ENCODE measurements around the gene NEU3. TPM values are rescaled to one million over a fixed set of nuclear protein-coding genes. Genes with fewer than 3 reads are reported as not detected.
A peak's percentile ranks its signal among the peaks of the same experiment; 100 is the strongest.
"Not testable (repeated sequence)": the region's sequence is repeated elsewhere in the genome, so short reads cannot be mapped to it uniquely, and the experiment has no call there.

NEU3 gene
- total RNA-seq, 3 donors from 2014 or later: 6.0 to 8.5 (median 6.7) TPM

GRCh38 chr11:75041263-75041662 lies 52.5 kb downstream of the NEU3 start:
- intact Hi-C loops (cut with DNase I, micrococcal nuclease): no loop called here
- no peak overlapping the region for H3K4me3 ChIP-seq
- TF ChIP-seq, protein P1, sequence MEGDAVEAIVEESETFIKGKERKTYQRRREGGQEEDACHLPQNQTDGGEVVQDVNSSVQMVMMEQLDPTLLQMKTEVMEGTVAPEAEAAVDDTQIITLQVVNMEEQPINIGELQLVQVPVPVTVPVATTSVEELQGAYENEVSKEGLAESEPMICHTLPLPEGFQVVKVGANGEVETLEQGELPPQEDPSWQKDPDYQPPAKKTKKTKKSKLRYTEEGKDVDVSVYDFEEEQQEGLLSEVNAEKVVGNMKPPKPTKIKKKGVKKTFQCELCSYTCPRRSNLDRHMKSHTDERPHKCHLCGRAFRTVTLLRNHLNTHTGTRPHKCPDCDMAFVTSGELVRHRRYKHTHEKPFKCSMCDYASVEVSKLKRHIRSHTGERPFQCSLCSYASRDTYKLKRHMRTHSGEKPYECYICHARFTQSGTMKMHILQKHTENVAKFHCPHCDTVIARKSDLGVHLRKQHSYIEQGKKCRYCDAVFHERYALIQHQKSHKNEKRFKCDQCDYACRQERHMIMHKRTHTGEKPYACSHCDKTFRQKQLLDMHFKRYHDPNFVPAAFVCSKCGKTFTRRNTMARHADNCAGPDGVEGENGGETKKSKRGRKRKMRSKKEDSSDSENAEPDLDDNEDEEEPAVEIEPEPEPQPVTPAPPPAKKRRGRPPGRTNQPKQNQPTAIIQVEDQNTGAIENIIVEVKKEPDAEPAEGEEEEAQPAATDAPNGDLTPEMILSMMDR (IDR thresholded peaks at IDR 0.05): no peak
- DNase-seq (no peak), ATAC-seq (no peak)
- no peaks in the 10 kb centered on the region for H3K4me1 ChIP-seq (ENCODE audit: low read depth)
- H3K36me3 ChIP-seq (ENCODE audit: low read depth): no peaks in the 10 kb centered on the region
- no peaks in the 10 kb centered on the region for H3K9me3 ChIP-seq

- DNase-seq; H3K4me3 ChIP-seq; ATAC-seq; H3K9me3 ChIP-seq; H3K4me1 ChIP-seq (ENCODE audit: low read depth); intact Hi-C loops (cut with DNase I, micrococcal nuclease); H3K36me3 ChIP-seq (ENCODE audit: low read depth): not testable (repeated sequence)
These were observed 53.1 kb downstream of the NEU3 start for GRCh38 chr11:75041821-75042220.

DNA sequence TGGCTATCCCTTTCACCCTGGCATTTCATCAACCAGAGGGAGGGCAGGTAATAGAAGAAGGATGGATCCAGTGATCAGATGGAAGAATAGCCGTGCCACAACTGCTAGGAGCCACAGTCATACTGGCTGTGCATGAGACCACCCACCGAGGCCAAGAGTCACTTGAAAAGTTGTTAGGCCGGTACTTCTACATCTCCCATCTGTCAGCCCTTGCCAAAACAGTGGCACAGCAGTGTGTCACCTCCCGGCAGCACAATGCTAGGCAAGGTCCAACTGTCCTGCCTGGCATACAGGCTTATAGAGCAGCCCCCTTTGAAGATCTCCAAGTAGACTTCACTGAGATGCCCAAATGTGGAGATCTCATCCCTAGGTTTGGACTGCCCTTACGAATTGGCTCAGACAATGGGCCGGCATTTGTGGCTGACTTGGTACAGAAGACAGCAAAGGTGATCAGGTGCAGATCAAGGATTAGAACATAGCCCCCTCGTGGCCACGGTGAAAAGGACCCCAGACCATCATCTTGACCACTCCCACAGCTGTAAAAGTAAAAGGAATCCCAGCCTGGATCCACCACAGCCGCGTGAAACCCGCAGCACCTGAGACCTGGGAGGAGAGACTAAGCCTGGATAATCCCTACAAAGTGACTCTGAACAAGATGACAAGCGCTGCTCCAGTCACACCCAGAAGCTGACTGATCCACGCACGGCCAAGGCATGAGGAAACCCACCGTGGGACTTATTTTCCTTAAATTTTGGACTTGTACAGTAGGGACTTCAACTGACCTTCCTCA lies 55.8 kb downstream of the NEU3 start:
- intact Hi-C loops (cut with DNase I, micrococcal nuclease): not testable (repeated sequence)

GRCh38 chr11:75046668-75047067 lies 57.9 kb downstream of the NEU3 start:
- H3K9me3 ChIP-seq; H3K4me1 ChIP-seq (ENCODE audit: low read depth); intact Hi-C loops (cut with DNase I, micrococcal nuclease); ATAC-seq; DNase-seq; H3K4me3 ChIP-seq; H3K36me3 ChIP-seq (ENCODE audit: low read depth): not testable (repeated sequence)

More for the DNA sequence above, 55.8 kb downstream of the NEU3 start:
- H3K4me3 ChIP-seq; ATAC-seq; H3K9me3 ChIP-seq; H3K36me3 ChIP-seq (ENCODE audit: low read depth); DNase-seq; H3K4me1 ChIP-seq (ENCODE audit: low read depth): not testable (repeated sequence)

DNA sequence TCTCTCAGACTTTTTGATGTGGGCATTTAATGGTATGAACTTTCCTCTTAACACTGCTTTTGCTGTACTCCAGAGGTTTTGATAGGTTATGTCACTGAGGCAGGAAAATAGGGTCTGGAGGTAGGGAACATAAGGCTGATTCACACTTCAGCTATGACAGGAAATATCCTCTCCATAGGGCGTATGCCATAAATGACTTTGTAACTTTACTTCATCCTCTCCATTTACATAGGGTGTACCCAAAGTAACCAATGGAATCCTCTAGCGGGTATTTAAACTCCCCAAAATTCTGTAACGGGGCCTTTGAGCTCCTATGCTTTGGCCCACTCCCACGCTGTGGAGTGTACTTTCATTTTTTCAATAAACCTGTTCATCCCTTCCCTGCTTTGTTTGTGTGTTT lies 58.5 kb downstream of the NEU3 start:
- TF ChIP-seq, protein P1 (IDR thresholded peaks at IDR 0.05): no peak
- intact Hi-C loops (cut with DNase I, micrococcal nuclease): no loop called here
- Histone ChIP-seq H3K36me3 (ENCODE audit: low read depth) (no peaks in the 10 kb centered on the region), H3K9me3 (peaks cover 3% of the 10 kb centered on the region), H3K4me3 (no peak overlapping the region), H3K4me1 (ENCODE audit: low read depth) (no peaks in the 10 kb centered on the region)
- DNase-seq (no peak), ATAC-seq (no peak)

GRCh38 chr11:75049501-75050266 lies 61.0 kb downstream of the NEU3 start:
- ATAC-seq; H3K36me3 ChIP-seq (ENCODE audit: low read depth); H3K4me3 ChIP-seq; H3K4me1 ChIP-seq (ENCODE audit: low read depth); intact Hi-C loops (cut with DNase I, micrococcal nuclease): not testable (repeated sequence)
- DNase-seq: peak in 2 of 3 donors; percentile 43 to 65
- H3K9me3 ChIP-seq: peaks cover 13% of the 10 kb centered on the region

DNA sequence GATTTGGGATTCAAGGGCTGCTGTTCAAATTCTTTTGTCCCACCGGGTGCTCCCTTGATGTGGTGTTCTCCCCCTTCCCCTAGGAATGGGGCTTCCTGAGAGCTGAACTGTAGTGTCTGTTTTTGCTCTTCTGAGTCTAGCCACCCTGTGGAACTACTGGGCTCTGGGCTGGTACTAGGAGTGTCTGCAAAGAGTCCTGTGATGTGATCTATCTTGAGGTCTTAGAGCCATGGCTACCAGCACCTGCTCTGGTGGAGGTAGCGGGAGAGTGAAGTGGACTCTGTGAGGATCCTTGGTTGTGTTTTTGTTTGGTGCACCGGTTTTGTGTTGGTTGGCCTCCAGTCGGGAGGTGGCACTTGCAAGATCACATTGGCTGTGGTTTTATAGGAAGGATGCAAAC lies 61.8 kb downstream of the NEU3 start:
- no peak for ATAC-seq
- Histone ChIP-seq H3K36me3 (ENCODE audit: low read depth) (no peaks in the 10 kb centered on the region), H3K9me3 (peaks cover 13% of the 10 kb centered on the region), H3K4me3 (no peak overlapping the region), H3K4me1 (ENCODE audit: low read depth) (no peaks in the 10 kb centered on the region)
- intact Hi-C loops (cut with DNase I, micrococcal nuclease): no loop called here
- no peak for DNase-seq
- TF ChIP-seq, protein P1 (IDR thresholded peaks at IDR 0.05): no peak

Measured in mucosa of descending colon (tissue), 3 donors.